Body of pancreas (tissue), 4 donors: ENCODE results near the gene COG3. TPM values are rescaled to one million over a fixed set of nuclear protein-coding genes. Genes with fewer than 3 reads are reported as not detected.

Experiments used
- ATAC-seq: fragments of 150-250 bp; one replicate; pipeline ENCODE4 v1.9.1; 2016
- DNase-seq, 4 donors: peaks; one replicate each; pipeline ENCODE4 v3.0.0-alpha.2; 2019
- H3K27ac ChIP-seq, 4 donors: fragments of 200-600 bp; sonication (generic); 1 replicate in 3 of 4; 2 replicates in 1 of 4; pipeline versions ENCODE4 v1.5.1 to v1.6.1; 2016 to 2019; ENCODE audit warnings: mild to moderate bottlenecking in 1 of 4, mixed read lengths in 1 of 4, moderate library complexity in 1 of 4
- H3K27me3 ChIP-seq, 2 donors: fragments of 200-600 bp; sonication (generic); one replicate each; pipeline ENCODE4 v1.6.0; 2016; ENCODE audit warnings: mild to moderate bottlenecking in 1 of 2
- H3K36me3 ChIP-seq, 2 donors: fragments of 200-600 bp; sonication (generic); replicated peaks in 1 of 2; 2 replicates each; pipeline ENCODE4 v1.5.1; 2016; ENCODE audit warnings: low read depth in 2 of 2; ENCODE audit not compliant: insufficient read depth in 1 of 2
- H3K4me1 ChIP-seq: fragments of 200-600 bp; sonication (generic); one replicate; pipeline ENCODE4 v1.6.0; 2016
- H3K4me3 ChIP-seq, 2 donors: fragments of 200-600 bp; sonication (generic); 1 replicate in 1 of 2; 2 replicates in 1 of 2; pipeline ENCODE4 v1.5.1; 2016 to 2019
- H3K9me3 ChIP-seq, 3 donors: fragments of 200-600 bp; sonication (generic); 1 replicate in 2 of 3; 2 replicates in 1 of 3; pipeline ENCODE4 v1.5.1; 2016
- CTCF ChIP-seq, 7 experiments: fragments of 450-650 bp in 4 of 7; fragments of 200-600 bp in 3 of 7; sonication (generic) in 3 of 7; IDR thresholded peaks; one replicate each; pipeline ENCODE4 v1.5.1; 2016 to 2019; ENCODE audit warnings: antibody characterized with exemption in 7 of 7
- POLR2A ChIP-seq, 3 donors: fragments of 450-650 bp; IDR thresholded peaks; one replicate each; pipeline ENCODE4 v1.6.1; 2016; ENCODE audit warnings: antibody characterized with exemption in 3 of 3, mild to moderate bottlenecking in 2 of 3
- WGBS, 2 donors: methylation state at CpG; one replicate each; pipeline ENCODE4 v1.1.5; 2017; 5-methylcytosine and 5-hydroxymethylcytosine counted together
- intact Hi-C: fragments of 100-400 bp; cut with DNase I; formaldehyde crosslinking; loops from one replicate; pipeline ENCODE4 v1.15.1; 2023
- total RNA-seq, 2 donors: library from RNA; depleted of rRNA; stranded (reverse); fragments of >200 nt; gene quantifications; one replicate each; pipeline ENCODE4 v1.1.0, GENCODE V29; 2016

The COG3 gene
- total RNA-seq, 2 donors from 2014 or later, result 49.0 to 52.7 TPM

- TF ChIP-seq CTCF (IDR thresholded peaks at IDR 0.05), result no peak
- no peak for TF ChIP-seq POLR2A (IDR thresholded peaks at IDR 0.05)
- DNase-seq, result no peak
- Histone ChIP-seq H3K27me3 (no peaks in the 10 kb centered on the region), H3K9me3 (no peaks in the 10 kb centered on the region), H3K4me1 (no peaks in the 10 kb centered on the region), H3K36me3 (no peaks in the 10 kb centered on the region), H3K27ac (no peak overlapping the region), H3K4me3 (no peak overlapping the region)
- 80 to 87% methylated on average over 6 of the region's 6 CpGs for WGBS, 2 donors
- no peak for ATAC-seq
- intact Hi-C loops, result no loop called here
Measured at GRCh38 chr13:45545686-45546409, 81.1 kb downstream of the COG3 start.

GRCh38 chr13:45546410-45546765 is 81.6 kb downstream of the COG3 start:
- no peak for DNase-seq
- Histone ChIP-seq H3K4me3 (no peak overlapping the region), H3K4me1 (no peaks in the 10 kb centered on the region), H3K27ac (no peak overlapping the region), H3K27me3 (no peaks in the 10 kb centered on the region), H3K36me3 (no peaks in the 10 kb centered on the region), H3K9me3 (no peaks in the 10 kb centered on the region)
- intact Hi-C loops, result no loop called here
- WGBS, 2 donors, result 87 to 88% methylated on average over 8 of the region's 8 CpGs
- no peak for ATAC-seq
- TF ChIP-seq CTCF (IDR thresholded peaks at IDR 0.05) (no peak), POLR2A (IDR thresholded peaks at IDR 0.05) (no peak)

GRCh38 chr13:45548281-45548680 is 83.5 kb downstream of the COG3 start:
- no peak overlapping the region for H3K27ac ChIP-seq
- no peak overlapping the region for H3K4me3 ChIP-seq
- H3K27me3 ChIP-seq, result no peaks in the 10 kb centered on the region
- 50 to 74% methylated on average over 6 of the region's 6 CpGs for WGBS, 2 donors
- ATAC-seq (no peak), DNase-seq (no peak)
- intact Hi-C loops, result no loop called here
- no peaks in the 10 kb centered on the region for H3K36me3 ChIP-seq
- TF ChIP-seq CTCF (IDR thresholded peaks at IDR 0.05) (no peak), POLR2A (IDR thresholded peaks at IDR 0.05) (no peak)
- H3K4me1 ChIP-seq, result no peaks in the 10 kb centered on the region
- H3K9me3 ChIP-seq, result no peaks in the 10 kb centered on the region

GRCh38 chr13:45554604-45555109 is 89.9 kb downstream of the COG3 start:
- ATAC-seq (no peak), DNase-seq (no peak)
- no peak overlapping the region for H3K4me3 ChIP-seq
- no peaks in the 10 kb centered on the region for H3K27me3 ChIP-seq
- no peak for TF ChIP-seq POLR2A (IDR thresholded peaks at IDR 0.05)
- no peaks in the 10 kb centered on the region for H3K9me3 ChIP-seq
- H3K36me3 ChIP-seq, result no peaks in the 10 kb centered on the region
- H3K4me1 ChIP-seq, result no peaks in the 10 kb centered on the region
- intact Hi-C loops, result no loop called here
- WGBS, 2 donors, result 88 to 89% methylated on average over 4 of the region's 4 CpGs
- no peak overlapping the region for H3K27ac ChIP-seq

- no peak for TF ChIP-seq CTCF (IDR thresholded peaks at IDR 0.05)
- TF ChIP-seq POLR2A (IDR thresholded peaks at IDR 0.05), result no peak
- Histone ChIP-seq H3K36me3 (no peaks in the 10 kb centered on the region), H3K9me3 (no peaks in the 10 kb centered on the region), H3K27ac (no peak overlapping the region), H3K4me3 (no peak overlapping the region), H3K4me1 (no peaks in the 10 kb centered on the region), H3K27me3 (no peaks in the 10 kb centered on the region)
- intact Hi-C loops, result no loop called here
- DNase-seq (no peak), ATAC-seq (no peak)
- WGBS, 2 donors, result 40 to 47% methylated on average over 3 of the region's 3 CpGs
Measured at GRCh38 chr13:45564133-45564776, 99.5 kb downstream of the COG3 start.
